GM12878 (cell line): ENCODE data around the gene PTPRJ. TPM values are rescaled to one million over a fixed set of nuclear protein-coding genes. Genes with fewer than 3 reads are reported as not detected.

Source experiments
- ATAC-seq: fragments of 200-7000 bp; cut with Tn5 transposase; 3 replicates; pipeline ENCODE4 v1.9.1; 2020; ENCODE audit warnings: mild to moderate bottlenecking, moderate library complexity
- BruUV-seq: library from RNA; stranded (reverse); fragments of 400-500 nt; replicated peaks from 2 replicates; lab custom pipeline; 2021; lab: Mats Ljungman, UMichigan
- CTCF ChIA-PET: fragments of 300-600 bp; sonication (Branson Sonifier 250); formaldehyde crosslinking; extraction: SDS; loops from one replicate; lab custom pipeline; 2021; ENCODE audit warnings: inconsistent platforms; lab: Yijun Ruan, JAX
- POLR2A ChIA-PET: fragments of 350-600 bp; formaldehyde crosslinking; extraction: SDS; loops from one replicate; lab custom pipeline; 2021; ENCODE audit warnings: inconsistent platforms; lab: Charles Lee
- RAD21 ChIA-PET: fragments of 300-600 bp; sonication (Branson Sonifier 250); formaldehyde crosslinking; loops from one replicate; lab custom pipeline; 2023; ENCODE audit warnings: antibody characterized with exemption; ENCODE audit not compliant: unreplicated experiment; lab: Charles Lee
- SMC1A ChIA-PET: fragments of 300-600 bp; sonication (Branson Sonifier 250); formaldehyde crosslinking; loops from one replicate; lab custom pipeline; 2023; ENCODE audit not compliant: unreplicated experiment, uncharacterized antibody; lab: Charles Lee
- DNase-seq: peaks from one replicate; pipeline ENCODE4 v3.0.0-alpha.2; 2011; ENCODE audit warnings: low read depth, low spot score
- FAIRE-seq: peaks from 3 replicates; lab custom pipeline; 2011; peaks lifted over from hg19 to GRCh38; lab: Jason Lieb, UNC
- H2AFZ ChIP-seq: 2 replicates; pipeline ENCODE4 v1.6.0; 2011; ENCODE audit warnings: low read depth, low read length, control low read depth; ENCODE audit not compliant: control insufficient read depth
- H3K27ac ChIP-seq: 2 replicates; pipeline ENCODE4 v1.5.1; 2011; ENCODE audit warnings: control low read depth; ENCODE audit not compliant: control insufficient read depth, insufficient read depth
- H3K27me3 ChIP-seq, 2 experiments: replicated peaks in 1 of 2; 2 replicates each; pipeline versions ENCODE4 v1.6.0 to v1.6.1; 2011; ENCODE audit warnings: low read length in 1 of 2; ENCODE audit not compliant: control insufficient read depth in 2 of 2, insufficient read depth in 2 of 2
- H3K36me3 ChIP-seq, 2 experiments: 2 replicates each; pipeline ENCODE4 v1.5.1; 2011; ENCODE audit warnings: low read length in 1 of 2; ENCODE audit not compliant: control insufficient read depth in 2 of 2, insufficient read depth in 2 of 2
- H3K4me1 ChIP-seq: 2 replicates; pipeline ENCODE4 v1.6.1; 2011; ENCODE audit warnings: mild to moderate bottlenecking, low read length, moderate library complexity, mixed read lengths; ENCODE audit not compliant: control insufficient read depth, insufficient read depth
- H3K4me2 ChIP-seq: 2 replicates; pipeline ENCODE4 v1.6.0; 2011; ENCODE audit warnings: control low read depth; ENCODE audit not compliant: control insufficient read depth, insufficient read depth
- H3K4me3 ChIP-seq: fragments of 200-600 bp; sonication (generic); 2 replicates; pipeline ENCODE4 v1.5.1; 2016
- H3K79me2 ChIP-seq: 2 replicates; pipeline ENCODE4 v1.6.0; 2011; ENCODE audit warnings: low read length; ENCODE audit not compliant: control insufficient read depth, insufficient read depth
- H3K9ac ChIP-seq: 2 replicates; pipeline ENCODE4 v1.8.0; 2011; ENCODE audit warnings: low read length, control low read depth, mixed read lengths; ENCODE audit not compliant: control insufficient read depth, insufficient read depth
- H3K9me3 ChIP-seq: replicated peaks from 3 replicates; pipeline ENCODE4 v1.5.1; 2011; ENCODE audit warnings: mild to moderate bottlenecking, low read length; ENCODE audit not compliant: control insufficient read depth, insufficient read depth
- H4K20me1 ChIP-seq: 2 replicates; pipeline ENCODE4 v1.6.0; 2011; ENCODE audit not compliant: control insufficient read depth, insufficient read depth
- BHLHE40 ChIP-seq, 2 experiments: fragments of 450-650 bp in 1 of 2; IDR thresholded peaks; 2 replicates each; pipeline ENCODE4 v1.6.1; 2011 to 2017; ENCODE audit warnings: low read depth in 2 of 2, borderline replicate concordance in 1 of 2, improper control_type of control experiment in 1 of 2, low read length in 1 of 2, mild to moderate bottlenecking in 1 of 2
- BRCA1 ChIP-seq: IDR thresholded peaks from 2 replicates; pipeline ENCODE4 v1.6.1; 2011; ENCODE audit warnings: low read depth, low read length, improper control_type of control experiment
- CHD1 ChIP-seq: IDR thresholded peaks from 2 replicates; pipeline ENCODE4 v1.6.1; 2012; ENCODE audit warnings: low read depth, low read length, improper control_type of control experiment
- EP300 ChIP-seq, 2 experiments: fragments of 150-350 bp in 1 of 2; IDR thresholded peaks; 2 replicates each; pipeline ENCODE4 v1.6.1; 2011 to 2012; ENCODE audit warnings: low read depth in 2 of 2, low read length in 2 of 2, borderline replicate concordance in 1 of 2, improper control_type of control experiment in 1 of 2, inconsistent platforms in 1 of 2; ENCODE audit not compliant: control insufficient read depth in 1 of 2
- HCFC1 ChIP-seq: fragments of 150-350 bp; IDR thresholded peaks from 2 replicates; pipeline ENCODE4 v1.6.1; 2014; ENCODE audit warnings: low read length
- MEF2B ChIP-seq: fragments of 450-650 bp; IDR thresholded peaks from 2 replicates; pipeline ENCODE4 v1.6.1; 2018; ENCODE audit warnings: mild to moderate bottlenecking, moderate library complexity; ENCODE audit not compliant: partially characterized antibody, poor library complexity, severe bottlenecking
- MLLT1 ChIP-seq: fragments of 450-650 bp; IDR thresholded peaks from 2 replicates; pipeline ENCODE4 v1.6.1; 2016; ENCODE audit warnings: mild to moderate bottlenecking
- NR2C1 ChIP-seq: fragments of 450-650 bp; IDR thresholded peaks from 2 replicates; pipeline ENCODE4 v1.6.1; 2017; ENCODE audit warnings: antibody characterized with exemption, mild to moderate bottlenecking, moderate library complexity
- NR2F1 ChIP-seq: fragments of 450-650 bp; conservative IDR thresholded peaks from 2 replicates; pipeline ENCODE4 v1.6.1; 2017; ENCODE audit warnings: mild to moderate bottlenecking
- RAD21 ChIP-seq: IDR thresholded peaks from 2 replicates; pipeline ENCODE4 v1.6.1; 2011; ENCODE audit warnings: mild to moderate bottlenecking, low read depth, low read length, moderate library complexity; ENCODE audit not compliant: insufficient read depth
- REST ChIP-seq: IDR thresholded peaks from 2 replicates; pipeline ENCODE4 v1.6.1; 2012; ENCODE audit warnings: mild to moderate bottlenecking, low read depth, low read length
- WGBS: methylation state at CpG from one replicate; pipeline ENCODE4 v1.1.6; 2016; ENCODE audit warnings: low lambda C conversion rate; ENCODE audit not compliant: insufficient replicate concordance, insufficient coverage; ENCODE audit errors: missing lambda C conversion rate; 5-methylcytosine and 5-hydroxymethylcytosine counted together
- in situ Hi-C: fragments of 300-500 bp; cut with MboI; formaldehyde crosslinking; loops from 9 replicates; pipeline ENCODE4 v1.14.3; 2018; ENCODE audit warnings: mixed read lengths
- intact Hi-C: fragments of 100-400 bp; cut with micrococcal nuclease; formaldehyde crosslinking; loops from one replicate; pipeline ENCODE4 v1.14.2; 2022; ENCODE audit not compliant: unreplicated experiment
- polyA plus RNA-seq, 11 experiments: library from polyadenylated mRNA; depleted of rRNA in 4 of 11; unstranded in 6 of 11; stranded (reverse) in 5 of 11; fragments of >200 nt; fragmentation: Nextera tagmentation in 4 of 11; fragmentation: Illumina TruSeq in 1 of 11; extraction: Ambion mirVana in 4 of 11; extraction: Trizol in 1 of 11; gene quantifications; 1 replicate in 1 of 11; 2 replicates in 10 of 11; pipeline versions ENCODE4 v1.2.1 to v1.2.3, GENCODE V29; 2011 to 2016; ENCODE audit warnings: inconsistent platforms in 2 of 11, missing spikeins in 2 of 11, low read depth in 1 of 11
- total RNA-seq, 4 experiments: library from RNA; depleted of rRNA in 3 of 4; stranded (reverse); fragments of >200 nt in 3 of 4; fragmentation: Illumina TruSeq in 1 of 4; extraction: Trizol in 1 of 4; gene quantifications; 2 replicates each; pipeline versions ENCODE4 v1.2.1 to v1.2.3, GENCODE V29; 2013 to 2021

Gene PTPRJ
- total and polyA plus RNA-seq, 10 of the 15 experiments (the other 5 are each of a cell fraction or from before 2014, with no cell fraction given): 0.22 to 22.4 (median 7.4) TPM

DNA sequence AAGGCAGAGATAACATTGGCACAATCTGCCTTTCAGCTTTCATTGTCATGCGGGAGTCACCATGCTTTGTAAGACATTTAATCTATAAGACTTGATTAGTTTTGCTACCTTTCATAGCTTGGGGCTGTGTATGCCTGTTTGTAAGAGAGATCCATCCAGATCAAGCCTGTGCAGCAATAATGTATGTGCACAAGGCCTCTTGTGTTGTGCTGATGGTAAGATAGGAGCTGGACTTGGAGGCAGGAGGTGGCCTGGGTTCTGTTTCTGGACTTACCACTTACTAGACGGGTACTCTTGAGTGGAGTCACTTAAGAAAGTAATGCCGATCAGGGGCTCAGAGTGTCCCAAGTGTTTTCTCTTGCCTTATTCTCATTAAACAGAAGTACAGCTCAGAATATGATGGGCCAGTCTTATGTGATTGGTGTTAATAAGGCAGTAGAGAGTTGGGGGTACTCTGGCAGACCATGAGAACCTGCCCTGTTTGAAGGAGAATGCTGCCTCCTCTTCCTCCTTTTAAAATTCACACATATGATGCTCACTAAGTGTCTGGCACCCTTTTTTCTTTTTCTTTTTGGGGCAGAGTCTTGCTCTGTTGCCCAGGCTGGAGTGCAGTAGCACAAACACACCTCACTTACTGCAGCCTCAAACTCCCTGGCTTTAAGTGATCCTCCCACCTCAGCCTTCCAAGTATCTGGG lies 30.9 kb downstream of the PTPRJ start:
- Histone ChIP-seq H4K20me1 (no peaks in the 10 kb centered on the region), H3K27ac (peak overlapping the region; percentile 43), H2AFZ (no peak overlapping the region), H3K4me2 (peak overlapping the region; percentile 38; the same call in 1 of the 2 replicates), H3K27me3 (no peaks in the 10 kb centered on the region), H3K36me3 (no peaks in the 10 kb centered on the region; a peak in 1 of 4 replicates), H3K4me1 (peaks cover 66% of the 10 kb centered on the region), H3K4me3 (no peak overlapping the region), H3K9ac (no peak overlapping the region; the same call in 1 of the 2 replicates), H3K79me2 (peaks cover 48% of the 10 kb centered on the region), H3K9me3 (no peaks in the 10 kb centered on the region)
- FAIRE-seq: no peak
- no peak for ATAC-seq
- ChIA-PET CTCF (interaction anchor here (0.8 to 1.4 kb wide), 3 partner anchors 76 to 96 kb away, joined by 3 read pairs; no protein-coding TSS in a partner anchor), SMC1A (interaction anchor here (4.9 kb wide), 1 partner anchor 28 kb away, joined by 14 read pairs; no protein-coding TSS in a partner anchor), POLR2A (interaction anchor here (0.8 kb wide), 1 partner anchor 28 kb away, joined by 4 read pairs; no protein-coding TSS in a partner anchor), RAD21 (interaction anchor here (3.9 kb wide), 1 partner anchor 96 kb away, joined by 12 read pairs; no protein-coding TSS in a partner anchor)
- in situ Hi-C loops: no loop called here
- BruUV-seq: no TSS peak
- no peak for TF ChIP-seq NR2F1
- no peak for TF ChIP-seq EP300 (IDR thresholded peaks at IDR 0.05; ENCODE audit: borderline replicate concordance in 1 of 2, control insufficient read depth in 1 of 2, low read depth in 2 of 2, low read length in 2 of 2)
- no peak for TF ChIP-seq HCFC1
- no peak for TF ChIP-seq CHD1
- no peak for TF ChIP-seq BHLHE40 (IDR thresholded peaks at IDR 0.05; ENCODE audit: borderline replicate concordance in 1 of 2, low read depth in 2 of 2, low read length in 1 of 2)
- no peak for TF ChIP-seq MEF2B
- no peak for TF ChIP-seq REST
- no peak for TF ChIP-seq RAD21
- no peak for TF ChIP-seq BRCA1
- no peak for TF ChIP-seq MLLT1
- TF ChIP-seq NR2C1: no peak
- 69% methylated on average over 3 of the region's 3 CpGs for WGBS
- no peak for DNase-seq
- intact Hi-C loops: no loop called here
